GM12873 (cell line): ENCODE data around the gene VAC14.

Source experiments
- TF ChIP-seq, protein P1 (sequence below): IDR thresholded peaks from 2 replicates; pipeline ENCODE4 v1.5.1; 2012; ENCODE audit warnings: low read depth, mild to moderate bottlenecking, moderate library complexity, low read length, control low read depth; ENCODE audit not compliant: insufficient read depth; ENCODE audit errors: missing control alignments

The VAC14 gene

DNA sequence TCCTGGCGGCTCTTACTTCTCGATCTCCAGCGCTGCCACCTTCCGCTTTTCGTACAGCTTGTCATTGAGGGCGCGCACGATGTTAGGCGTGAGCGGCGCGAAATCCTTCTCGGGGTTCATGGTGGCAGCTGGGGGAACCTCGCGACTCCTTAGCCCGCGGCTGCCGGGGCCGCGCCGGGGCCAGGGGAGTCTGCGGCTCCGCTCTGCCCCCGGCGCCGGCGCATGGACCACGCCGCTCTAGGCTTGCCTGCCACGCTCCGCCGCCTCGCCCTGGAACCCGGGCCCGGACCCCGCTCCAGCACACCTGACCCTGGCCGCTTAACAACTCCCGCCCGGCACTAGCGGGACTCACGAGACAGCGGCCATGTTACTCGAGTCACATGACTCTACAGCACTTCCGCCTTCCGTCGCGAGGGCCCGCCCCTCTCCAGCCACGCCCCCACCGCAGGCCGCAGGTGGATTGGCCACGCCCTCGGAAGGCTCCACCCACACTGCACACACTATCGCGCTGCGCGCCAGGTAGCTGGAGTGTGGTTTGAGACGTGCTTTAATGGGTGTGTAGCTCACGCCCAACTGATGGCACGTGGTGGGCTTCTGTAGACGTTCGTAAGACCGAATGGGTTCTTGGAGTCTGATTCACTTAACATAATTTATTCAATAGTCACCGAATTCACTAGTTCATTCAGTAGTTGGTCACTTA is at the start of gene VAC14:
VAC14 (minus strand) TSS at position 378 of the 700 bp plus-strand sequence; CDS start at position 120, 258 bp downstream.
- TF ChIP-seq, protein P1, sequence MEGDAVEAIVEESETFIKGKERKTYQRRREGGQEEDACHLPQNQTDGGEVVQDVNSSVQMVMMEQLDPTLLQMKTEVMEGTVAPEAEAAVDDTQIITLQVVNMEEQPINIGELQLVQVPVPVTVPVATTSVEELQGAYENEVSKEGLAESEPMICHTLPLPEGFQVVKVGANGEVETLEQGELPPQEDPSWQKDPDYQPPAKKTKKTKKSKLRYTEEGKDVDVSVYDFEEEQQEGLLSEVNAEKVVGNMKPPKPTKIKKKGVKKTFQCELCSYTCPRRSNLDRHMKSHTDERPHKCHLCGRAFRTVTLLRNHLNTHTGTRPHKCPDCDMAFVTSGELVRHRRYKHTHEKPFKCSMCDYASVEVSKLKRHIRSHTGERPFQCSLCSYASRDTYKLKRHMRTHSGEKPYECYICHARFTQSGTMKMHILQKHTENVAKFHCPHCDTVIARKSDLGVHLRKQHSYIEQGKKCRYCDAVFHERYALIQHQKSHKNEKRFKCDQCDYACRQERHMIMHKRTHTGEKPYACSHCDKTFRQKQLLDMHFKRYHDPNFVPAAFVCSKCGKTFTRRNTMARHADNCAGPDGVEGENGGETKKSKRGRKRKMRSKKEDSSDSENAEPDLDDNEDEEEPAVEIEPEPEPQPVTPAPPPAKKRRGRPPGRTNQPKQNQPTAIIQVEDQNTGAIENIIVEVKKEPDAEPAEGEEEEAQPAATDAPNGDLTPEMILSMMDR, result no peak

DNA sequence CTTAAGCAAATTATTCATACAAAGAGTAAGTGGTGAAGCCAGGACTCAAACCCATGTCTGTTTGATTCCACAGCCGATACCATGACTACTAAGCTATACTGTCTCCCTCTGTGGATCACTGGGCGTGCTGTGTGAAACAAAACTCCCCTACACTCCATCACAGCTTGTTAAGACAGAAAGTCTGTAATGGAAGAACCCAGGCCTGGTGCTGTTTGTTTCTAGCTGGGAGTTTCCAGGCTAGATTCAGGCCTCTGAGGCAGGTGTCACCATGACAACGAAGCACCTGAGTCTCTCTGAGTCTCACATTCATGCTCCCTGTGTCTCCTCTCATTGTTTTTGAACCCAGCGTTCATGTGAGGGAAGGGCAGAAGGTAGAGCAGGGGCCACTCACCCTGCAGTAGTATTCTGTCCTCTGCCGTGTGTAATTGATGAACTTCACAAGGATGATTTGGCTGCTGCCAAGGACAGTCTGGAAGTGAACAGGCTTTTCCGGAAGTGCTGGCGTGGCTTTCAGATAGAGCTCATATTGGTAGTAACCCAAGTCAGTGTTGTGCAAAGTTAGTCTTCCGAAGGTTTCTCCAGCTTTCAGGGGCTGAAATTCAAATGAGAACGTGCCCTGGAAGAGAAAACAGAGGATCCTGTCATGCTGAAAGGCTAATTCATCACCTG is 8.6 kb upstream of the VAC14 start:
- TF ChIP-seq, protein P1, result no peak

DNA sequence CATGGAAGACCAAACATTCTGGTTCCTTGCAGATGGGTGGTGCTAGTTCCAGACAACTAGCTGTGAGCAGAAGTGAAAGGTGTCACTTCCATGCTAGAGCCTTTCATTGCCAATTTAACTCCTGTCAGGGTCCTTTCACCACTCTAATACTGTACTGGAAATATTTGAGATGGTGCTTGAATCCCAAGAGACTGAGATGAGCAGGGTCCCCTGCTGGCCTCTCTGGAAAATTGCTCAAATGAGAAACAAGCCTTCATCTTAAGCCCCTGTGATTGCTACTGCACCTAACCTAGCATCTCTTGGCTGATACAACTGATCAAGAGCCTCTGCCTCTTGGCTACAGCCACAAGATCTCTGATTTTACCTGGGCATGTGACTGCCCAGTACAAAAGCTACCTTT is 7.4 kb upstream of the VAC14 start:
- TF ChIP-seq, protein P1, result no peak

DNA sequence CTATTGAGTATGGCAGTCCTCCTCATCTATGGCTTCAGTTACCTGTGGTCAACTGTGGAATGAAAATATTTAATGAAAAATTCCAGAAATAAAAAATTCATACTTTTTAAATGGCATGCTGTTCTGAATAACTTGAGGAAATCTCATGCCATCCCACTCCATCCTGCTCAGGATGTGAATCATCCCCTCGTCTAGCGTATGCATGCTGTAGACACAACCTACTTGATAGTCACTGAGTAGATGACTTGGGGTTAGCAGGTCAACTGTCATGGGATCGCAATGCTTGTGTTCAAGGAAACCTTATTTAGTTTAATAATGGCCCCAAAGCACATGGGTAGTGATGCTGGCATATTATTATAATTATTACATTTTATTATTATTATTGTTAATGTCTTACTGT is 4.8 kb upstream of the VAC14 start:
- TF ChIP-seq, protein P1, result no peak

- TF ChIP-seq, protein P1, result no peak
These were observed 4.4 kb upstream of the VAC14 start for GRCh38 chr16:70805380-70805779.

- TF ChIP-seq, protein P1, result no peak
These were observed 3.8 kb upstream of the VAC14 start for GRCh38 chr16:70804734-70805169.

DNA sequence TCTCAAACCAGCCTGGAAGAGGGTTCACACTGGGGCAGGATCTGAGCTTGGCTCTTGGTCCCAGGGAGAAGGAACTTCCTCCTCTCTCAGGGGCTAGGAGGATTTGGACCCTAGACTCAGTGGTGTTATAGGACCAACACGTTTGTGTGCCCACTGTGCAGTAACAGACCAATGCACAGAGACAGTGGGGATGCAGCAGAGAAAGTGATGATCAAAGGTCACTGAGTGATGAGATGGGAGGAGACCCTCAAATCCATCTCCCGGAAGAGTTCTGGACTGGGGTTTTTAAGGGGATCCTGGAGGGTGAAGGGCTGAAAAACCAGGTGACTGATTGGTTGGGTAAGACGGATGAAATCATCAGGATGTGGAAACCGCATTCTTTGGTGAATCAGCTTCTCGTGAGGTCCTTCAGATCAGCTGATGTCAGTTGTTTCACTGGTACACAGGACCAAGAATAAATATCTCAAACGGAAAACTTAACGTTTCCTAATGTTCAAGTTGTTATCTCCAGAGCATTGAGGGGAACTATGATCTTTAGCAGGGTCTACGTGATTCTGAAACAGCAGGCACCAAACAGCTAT is 3.3 kb upstream of the VAC14 start:
- TF ChIP-seq, protein P1, result no peak
